Measurements from ENCODE around the gene MYO5A.

GRCh38 chr15:52524223-52525136, 4.2 kb downstream of the MYO5A start:
- no peak for TF ChIP-seq POLR2A (IDR thresholded peaks at IDR 0.05; ENCODE audit: low read length)
- TF ChIP-seq BHLHE40 (IDR thresholded peaks at IDR 0.05; ENCODE audit: low read depth, low read length), result no peak
